Kidney (tissue), 14 donors: ENCODE results near the gene NOL3. TPM values are rescaled to one million over a fixed set of nuclear protein-coding genes. Genes with fewer than 3 reads are reported as not detected.
A peak's percentile ranks its signal among the peaks of the same experiment; 100 is the strongest.

Experiments used
- DNase-seq, 5 donors: peaks; one replicate each; pipeline ENCODE4 v3.0.0-alpha.2; 2013 to 2020
- FAIRE-seq: peaks from 2 replicates; lab custom pipeline; 2012; peaks lifted over from hg19 to GRCh38; lab: Jason Lieb, UNC
- H3K27ac ChIP-seq, 2 donors: one replicate each; pipeline ENCODE4 v1.7.0; 2013; ENCODE audit warnings: low read depth in 2 of 2, low read length in 2 of 2, inconsistent platforms in 1 of 2
- H3K27me3 ChIP-seq: one replicate; pipeline ENCODE4 v1.7.1; 2013; ENCODE audit warnings: low read length, inconsistent platforms; ENCODE audit not compliant: control insufficient read depth, insufficient read depth
- H3K36me3 ChIP-seq, 3 donors: one replicate each; pipeline versions ENCODE4 v1.7.0 to v1.7.1; 2013; ENCODE audit warnings: low read length in 3 of 3, control low read depth in 1 of 3, inconsistent platforms in 1 of 3; ENCODE audit not compliant: insufficient read depth in 3 of 3, control insufficient read depth in 2 of 3
- H3K4me1 ChIP-seq, 3 donors: one replicate each; pipeline versions ENCODE4 v1.7.0 to v1.7.1; 2013; ENCODE audit warnings: low read length in 3 of 3, inconsistent platforms in 1 of 3, low read depth in 1 of 3; ENCODE audit not compliant: control insufficient read depth in 2 of 3, insufficient read depth in 2 of 3
- H3K4me3 ChIP-seq, 3 donors: one replicate each; pipeline versions ENCODE4 v1.7.0 to v1.8.1; 2013; ENCODE audit warnings: low read length in 3 of 3, control low read depth in 1 of 3, inconsistent platforms in 1 of 3
- H3K9ac ChIP-seq, 3 donors: one replicate each; pipeline versions ENCODE4 v1.7.0 to v1.7.1; 2013; ENCODE audit warnings: low read length in 3 of 3, control low read depth in 1 of 3, inconsistent platforms in 1 of 3
- H3K9me3 ChIP-seq, 3 donors: one replicate each; pipeline versions ENCODE4 v1.7.0 to v1.7.1; 2013; ENCODE audit warnings: low read length in 3 of 3, control low read depth in 1 of 3, inconsistent platforms in 1 of 3; ENCODE audit not compliant: control insufficient read depth in 2 of 3, insufficient read depth in 1 of 3
- intact Hi-C: fragments of 100-400 bp; cut with DNase I; formaldehyde crosslinking; loops from one replicate; pipeline ENCODE4 v1.11.1; 2022
- polyA plus RNA-seq: library from polyadenylated mRNA; stranded (reverse); fragments of 350-450 nt; fragmentation: Illumina TruSeq; extraction: RNeasy Lipid Tissue Mini Kit (QIAGEN cat#74804); gene quantifications from one replicate; pipeline ENCODE4 v1.2.3, GENCODE V29; 2014; ENCODE audit warnings: low read depth, low replicate concordance; ENCODE audit not compliant: insufficient read depth
- total RNA-seq: library from RNA; stranded (reverse); fragmentation: NEBNext Ultra II Directional; extraction: Animal tissue kit (Norgen Biotek cat#: 25700); gene quantifications from one replicate; pipeline ENCODE4 v1.2.1, GENCODE V29; 2021
- TF ChIP-seq, protein P1 (sequence below): IDR thresholded peaks from 3 replicates; pipeline ENCODE4 v1.5.1; 2012; ENCODE audit warnings: mild to moderate bottlenecking, moderate library complexity, borderline replicate concordance; ENCODE audit not compliant: insufficient read depth; ENCODE audit errors: extremely low read depth
- donor health status: control.
- donor health status: control.
- donor health status: control.
- donor health status: control.
- donor health status: control.
- donor health status: DM: yes; HTN: yes; CAD: no.
- donor health status: Normal renal cell carcinoma (clear cell type).

Gene NOL3
- total and polyA plus RNA-seq, 2 donors from 2014 or later = 35.3 to 36.4 TPM

DNA sequence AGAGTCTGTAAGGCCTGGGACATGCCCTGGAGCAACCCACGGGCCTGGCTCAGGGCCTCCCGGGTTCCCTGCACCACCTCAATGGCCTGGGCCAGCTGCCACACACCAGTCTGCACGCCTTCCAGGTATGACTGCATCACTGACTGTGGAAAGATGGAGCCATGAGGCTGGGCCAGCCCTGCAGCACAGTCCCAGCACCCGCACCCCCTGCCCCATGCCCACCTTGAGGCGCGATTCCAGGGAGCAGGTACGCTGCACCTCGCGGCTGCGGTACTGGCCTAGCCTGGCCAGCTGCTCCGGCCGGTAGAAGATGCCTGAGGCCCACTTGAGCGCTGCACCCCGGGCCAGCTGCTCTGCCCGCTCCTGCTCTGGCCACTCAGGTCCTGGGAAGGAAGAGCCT, 18.5 kb downstream of the NOL3 start:
- H3K27ac ChIP-seq = no peak overlapping the region
- intact Hi-C loops = no loop called here

DNA sequence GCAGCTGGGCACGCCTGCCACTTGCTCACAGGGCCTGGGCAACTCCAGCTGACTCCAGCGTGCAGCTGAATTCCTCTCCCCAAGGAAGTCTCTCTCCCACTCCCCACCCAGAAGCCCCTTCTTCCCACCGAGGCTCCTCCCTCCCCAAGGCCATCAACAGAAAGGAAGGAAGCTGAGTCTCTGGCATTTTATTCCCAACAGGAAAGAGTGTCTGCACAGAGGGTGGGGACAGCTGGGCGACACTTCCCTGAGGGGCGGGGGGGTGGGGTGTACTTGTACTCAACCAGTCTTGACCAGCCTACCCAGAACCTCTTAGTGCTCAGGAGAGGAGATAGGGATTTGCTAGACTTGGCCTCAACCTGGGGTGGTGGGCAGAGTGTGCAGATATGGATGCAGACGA, 19.7 kb downstream of the NOL3 start, which contains the start of gene EXOC3L1:
EXOC3L1 (minus strand) TSS at position 96 of the 400 bp plus-strand sequence. CDS start 460 bp downstream, outside the sequence.
- peaks cover 2 to 17% (median 8%) of the 10 kb centered on the region in 3 donors for H3K36me3 ChIP-seq
- TF ChIP-seq, protein P1, sequence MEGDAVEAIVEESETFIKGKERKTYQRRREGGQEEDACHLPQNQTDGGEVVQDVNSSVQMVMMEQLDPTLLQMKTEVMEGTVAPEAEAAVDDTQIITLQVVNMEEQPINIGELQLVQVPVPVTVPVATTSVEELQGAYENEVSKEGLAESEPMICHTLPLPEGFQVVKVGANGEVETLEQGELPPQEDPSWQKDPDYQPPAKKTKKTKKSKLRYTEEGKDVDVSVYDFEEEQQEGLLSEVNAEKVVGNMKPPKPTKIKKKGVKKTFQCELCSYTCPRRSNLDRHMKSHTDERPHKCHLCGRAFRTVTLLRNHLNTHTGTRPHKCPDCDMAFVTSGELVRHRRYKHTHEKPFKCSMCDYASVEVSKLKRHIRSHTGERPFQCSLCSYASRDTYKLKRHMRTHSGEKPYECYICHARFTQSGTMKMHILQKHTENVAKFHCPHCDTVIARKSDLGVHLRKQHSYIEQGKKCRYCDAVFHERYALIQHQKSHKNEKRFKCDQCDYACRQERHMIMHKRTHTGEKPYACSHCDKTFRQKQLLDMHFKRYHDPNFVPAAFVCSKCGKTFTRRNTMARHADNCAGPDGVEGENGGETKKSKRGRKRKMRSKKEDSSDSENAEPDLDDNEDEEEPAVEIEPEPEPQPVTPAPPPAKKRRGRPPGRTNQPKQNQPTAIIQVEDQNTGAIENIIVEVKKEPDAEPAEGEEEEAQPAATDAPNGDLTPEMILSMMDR = no peak
- H3K27me3 ChIP-seq = no peaks in the 10 kb centered on the region
- FAIRE-seq (no peak), DNase-seq (peak in 1 of 5 donors; percentile 41)
- intact Hi-C loops = no loop called here
- peak within 1 kb of the TSS in 1 of 2 donors; percentile 44 for H3K27ac ChIP-seq
- H3K4me1 ChIP-seq = peaks cover 0 to 28% (median 18%) of the 10 kb centered on the region in 3 donors
- no peaks in the 10 kb centered on the region for H3K9me3 ChIP-seq
- peak within 1 kb of the TSS in 1 of 3 donors; percentile 44 for H3K4me3 ChIP-seq
- peak within 1 kb of the TSS in 1 of 3 donors; percentile 34 for H3K9ac ChIP-seq

More for the DNA sequence above, 18.5 kb downstream of the NOL3 start:
- FAIRE-seq = no peak
- no peak for DNase-seq
- H3K4me3 ChIP-seq = no peak overlapping the region
- peaks cover 0 to 5% (median 0%) of the 10 kb centered on the region in 3 donors for H3K36me3 ChIP-seq
- no peaks in the 10 kb centered on the region for H3K27me3 ChIP-seq
- TF ChIP-seq, protein P1 = no peak
- no peaks in the 10 kb centered on the region for H3K9me3 ChIP-seq
- peaks cover 0 to 32% (median 15%) of the 10 kb centered on the region in 3 donors for H3K4me1 ChIP-seq
- no peak overlapping the region for H3K9ac ChIP-seq

DNA sequence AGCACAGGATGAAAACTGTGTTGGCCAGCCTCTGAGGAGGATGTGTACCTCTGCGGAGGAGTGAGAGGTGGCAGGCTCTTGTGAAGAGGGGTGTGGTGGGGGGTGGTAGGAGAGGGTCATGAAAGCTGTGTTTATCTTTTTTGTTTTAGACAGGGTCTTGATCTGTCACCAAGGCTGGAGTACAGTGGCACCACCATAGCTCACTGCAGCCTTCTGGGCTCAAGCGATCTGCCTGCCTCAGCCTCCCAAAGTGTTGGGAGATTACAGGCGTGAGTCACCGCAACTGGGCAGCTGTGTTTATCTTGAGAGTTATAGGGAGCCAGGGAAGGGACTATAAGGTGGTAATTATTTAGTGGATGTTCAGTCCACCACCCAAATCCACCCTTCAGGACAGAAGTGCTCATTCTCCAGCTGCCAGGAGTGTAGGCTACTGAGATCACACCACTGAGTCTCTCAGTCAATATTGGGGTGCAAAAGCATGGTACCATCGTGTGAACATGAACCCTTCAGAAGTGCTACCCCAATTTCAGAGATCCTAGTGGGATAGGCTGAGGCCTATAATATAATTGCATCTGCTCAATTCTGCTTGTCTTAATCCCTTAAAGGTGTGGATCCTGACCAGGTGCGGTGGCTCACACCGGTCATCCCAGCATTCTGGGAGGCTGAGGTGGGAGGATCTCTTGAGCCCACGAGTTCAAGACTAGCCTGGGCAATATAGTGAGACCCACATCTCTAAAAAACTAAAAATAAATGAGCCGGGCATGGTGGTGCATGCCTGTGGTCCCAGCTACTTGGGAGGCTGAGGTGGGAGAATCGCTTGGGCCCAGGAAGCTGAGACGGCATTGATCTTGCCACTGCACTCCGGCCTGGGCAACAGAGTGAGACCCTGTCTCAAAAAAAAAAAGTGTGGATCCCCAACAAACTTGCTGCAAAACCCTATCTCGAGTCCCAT, 20.4 kb downstream of the NOL3 start:
- Histone ChIP-seq H3K27me3 (no peaks in the 10 kb centered on the region), H3K36me3 (peaks cover 4 to 24% (median 13%) of the 10 kb centered on the region in 3 donors), H3K9me3 (no peaks in the 10 kb centered on the region), H3K9ac (peak overlapping the region in 1 of 3 donors; percentile 34), H3K27ac (peak overlapping the region in 1 of 2 donors; percentile 44), H3K4me3 (no peak overlapping the region), H3K4me1 (peaks cover 0 to 23% (median 16%) of the 10 kb centered on the region in 3 donors)
- TF ChIP-seq, protein P1 = no peak
- no peak for FAIRE-seq
- intact Hi-C loops = no loop called here
- no peak for DNase-seq
